OCI-LY1 (cell line): ENCODE results near the gene FBXO2.

Source experiments
- H2AFZ ChIP-seq: fragments of 200-600 bp; sonication (generic), shearing (Covaris generic); 2 replicates; pipeline ENCODE4 v1.6.0; 2014; ENCODE audit warnings: antibody characterized with exemption, mild to moderate bottlenecking, low read length
- H3F3A ChIP-seq: fragments of 200-600 bp; sonication (generic), shearing (Covaris generic); 2 replicates; pipeline ENCODE4 v1.6.0; 2014; ENCODE audit warnings: mild to moderate bottlenecking, antibody characterized with exemption, low read length, moderate library complexity; ENCODE audit not compliant: insufficient read depth
- H3K27ac ChIP-seq: fragments of 200-600 bp; sonication (generic); 2 replicates; pipeline ENCODE4 v1.5.1; 2014; ENCODE audit warnings: low read length, mixed run types, mild to moderate bottlenecking, low read depth; ENCODE audit not compliant: poor library complexity, severe bottlenecking
- H3K27me3 ChIP-seq: fragments of 200-600 bp; sonication (generic); 2 replicates; pipeline ENCODE4 v1.6.0; 2014; ENCODE audit warnings: antibody characterized with exemption, mild to moderate bottlenecking, low read length, moderate library complexity; ENCODE audit not compliant: insufficient read depth
- H3K36me3 ChIP-seq: fragments of 200-600 bp; sonication (generic); 2 replicates; pipeline ENCODE4 v1.6.1; 2014; ENCODE audit warnings: mild to moderate bottlenecking, antibody characterized with exemption, low read length, moderate library complexity, mixed read lengths; ENCODE audit not compliant: insufficient read depth
- H3K4me1 ChIP-seq: fragments of 200-600 bp; sonication (generic); 2 replicates; pipeline ENCODE4 v1.5.1; 2014; ENCODE audit warnings: mild to moderate bottlenecking, low read length, moderate library complexity; ENCODE audit not compliant: insufficient read depth, severe bottlenecking
- H3K4me2 ChIP-seq: fragments of 200-600 bp; sonication (generic), shearing (Covaris generic); 2 replicates; pipeline ENCODE4 v1.6.1; 2014; ENCODE audit warnings: low read length
- H3K4me3 ChIP-seq: fragments of 200-600 bp; sonication (generic); 2 replicates; pipeline ENCODE4 v1.5.1; 2014; ENCODE audit warnings: low read length, low read depth, mild to moderate bottlenecking, mixed read lengths; ENCODE audit not compliant: poor library complexity, severe bottlenecking
- H3K79me2 ChIP-seq: fragments of 200-600 bp; shearing (Covaris generic); 2 replicates; pipeline ENCODE4 v1.6.1; 2016; ENCODE audit warnings: mixed run types, low read length, mixed read lengths; ENCODE audit not compliant: insufficient read depth
- H3K9ac ChIP-seq: fragments of 200-600 bp; sonication (generic), shearing (Covaris generic); 2 replicates; pipeline ENCODE4 v1.6.1; 2014; ENCODE audit warnings: mild to moderate bottlenecking, low read length, mixed read lengths
- H3K9me2 ChIP-seq: fragments of 200-600 bp; sonication (generic), shearing (Covaris generic); 2 replicates; pipeline ENCODE4 v1.6.1; 2014; ENCODE audit warnings: low read depth, mild to moderate bottlenecking, low read length, mixed read lengths
- H3K9me3 ChIP-seq: fragments of 200-600 bp; shearing (Covaris generic); 2 replicates; pipeline ENCODE4 v1.6.1; 2014; ENCODE audit warnings: low read length, mixed read lengths
- H4K20me1 ChIP-seq: fragments of 200-600 bp; sonication (generic), shearing (Covaris generic); 2 replicates; pipeline ENCODE4 v1.6.0; 2016; ENCODE audit warnings: mild to moderate bottlenecking, low read length; ENCODE audit not compliant: insufficient read depth
- EZH2 ChIP-seq: fragments of 200-600 bp; sonication (generic), shearing (Covaris generic); IDR thresholded peaks from 2 replicates; pipeline ENCODE4 v1.8.0; 2017; ENCODE audit warnings: borderline replicate concordance, mixed run types, mild to moderate bottlenecking, antibody characterized with exemption, low read length, moderate library complexity, mixed read lengths
- TF ChIP-seq, protein P1 (sequence below): fragments of 200-600 bp; sonication (generic), shearing (Covaris generic); IDR thresholded peaks from 2 replicates; pipeline ENCODE4 v1.5.1; 2017; ENCODE audit warnings: mild to moderate bottlenecking, antibody characterized with exemption, low read length, moderate library complexity, mixed read lengths

FBXO2 gene

DNA sequence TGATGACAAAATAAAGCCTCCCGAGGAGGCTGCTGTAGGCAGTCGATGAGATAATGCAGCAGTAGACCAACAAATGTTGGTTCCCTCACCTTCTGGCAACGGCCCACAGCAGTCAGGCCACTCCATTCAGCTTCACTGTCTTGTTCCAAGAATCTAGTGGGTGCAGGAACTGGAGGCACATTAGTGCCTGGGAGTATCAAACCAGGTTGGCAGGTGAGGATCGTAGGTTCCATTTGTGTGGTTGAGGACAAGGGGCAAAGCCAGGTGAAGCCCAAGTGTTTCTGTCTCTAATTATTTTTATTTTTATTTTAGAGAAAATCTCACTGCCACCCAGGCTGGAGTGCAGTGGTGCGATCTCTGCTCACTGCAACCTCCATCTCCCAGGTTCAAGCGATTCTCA is 13.3 kb downstream of the FBXO2 start:
- Histone ChIP-seq H3K4me3 (no peak overlapping the region), H3K27ac (no peak overlapping the region), H4K20me1 (no peaks in the 10 kb centered on the region), H3K4me2 (no peak overlapping the region), H3K9me2 (no peaks in the 10 kb centered on the region), H3K27me3 (no peaks in the 10 kb centered on the region), H3K9ac (no peak overlapping the region), H3K9me3 (no peaks in the 10 kb centered on the region), H2AFZ (no peak overlapping the region), H3K4me1 (no peaks in the 10 kb centered on the region), H3K36me3 (no peaks in the 10 kb centered on the region), H3K79me2 (no peaks in the 10 kb centered on the region), H3F3A (no peaks in the 10 kb centered on the region)
- TF ChIP-seq, protein P1, sequence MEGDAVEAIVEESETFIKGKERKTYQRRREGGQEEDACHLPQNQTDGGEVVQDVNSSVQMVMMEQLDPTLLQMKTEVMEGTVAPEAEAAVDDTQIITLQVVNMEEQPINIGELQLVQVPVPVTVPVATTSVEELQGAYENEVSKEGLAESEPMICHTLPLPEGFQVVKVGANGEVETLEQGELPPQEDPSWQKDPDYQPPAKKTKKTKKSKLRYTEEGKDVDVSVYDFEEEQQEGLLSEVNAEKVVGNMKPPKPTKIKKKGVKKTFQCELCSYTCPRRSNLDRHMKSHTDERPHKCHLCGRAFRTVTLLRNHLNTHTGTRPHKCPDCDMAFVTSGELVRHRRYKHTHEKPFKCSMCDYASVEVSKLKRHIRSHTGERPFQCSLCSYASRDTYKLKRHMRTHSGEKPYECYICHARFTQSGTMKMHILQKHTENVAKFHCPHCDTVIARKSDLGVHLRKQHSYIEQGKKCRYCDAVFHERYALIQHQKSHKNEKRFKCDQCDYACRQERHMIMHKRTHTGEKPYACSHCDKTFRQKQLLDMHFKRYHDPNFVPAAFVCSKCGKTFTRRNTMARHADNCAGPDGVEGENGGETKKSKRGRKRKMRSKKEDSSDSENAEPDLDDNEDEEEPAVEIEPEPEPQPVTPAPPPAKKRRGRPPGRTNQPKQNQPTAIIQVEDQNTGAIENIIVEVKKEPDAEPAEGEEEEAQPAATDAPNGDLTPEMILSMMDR: no peak

DNA sequence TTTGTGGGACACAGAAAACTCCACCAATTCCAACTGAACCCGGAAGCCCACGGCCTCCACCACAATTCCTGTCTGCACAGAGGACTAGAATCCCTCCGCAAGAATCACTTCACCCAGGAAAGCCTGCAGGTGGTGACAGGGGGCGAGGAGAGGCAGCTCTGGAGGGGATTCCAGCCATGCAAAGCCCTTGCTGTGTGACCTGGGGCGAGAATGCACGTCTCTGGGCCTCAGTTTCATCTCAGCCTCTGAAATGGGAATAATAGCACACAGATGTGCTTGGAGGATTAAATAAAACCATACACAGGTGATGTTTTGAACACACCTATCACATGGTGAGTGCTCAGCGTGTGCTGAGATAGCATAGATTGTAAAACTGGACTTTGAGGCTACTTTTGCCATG is 14.1 kb downstream of the FBXO2 start:
- no peaks in the 10 kb centered on the region for H3K9me2 ChIP-seq
- H2AFZ ChIP-seq: no peak overlapping the region
- H4K20me1 ChIP-seq: no peaks in the 10 kb centered on the region
- no peaks in the 10 kb centered on the region for H3F3A ChIP-seq
- H3K36me3 ChIP-seq: no peaks in the 10 kb centered on the region
- H3K9me3 ChIP-seq: no peaks in the 10 kb centered on the region
- H3K4me1 ChIP-seq: no peaks in the 10 kb centered on the region
- H3K4me2 ChIP-seq: no peak overlapping the region
- H3K27me3 ChIP-seq: no peaks in the 10 kb centered on the region
- no peaks in the 10 kb centered on the region for H3K79me2 ChIP-seq
- TF ChIP-seq EZH2: no peak
- TF ChIP-seq, protein P1: no peak
- no peak overlapping the region for H3K4me3 ChIP-seq
- H3K9ac ChIP-seq: no peak overlapping the region
- H3K27ac ChIP-seq: no peak overlapping the region

DNA sequence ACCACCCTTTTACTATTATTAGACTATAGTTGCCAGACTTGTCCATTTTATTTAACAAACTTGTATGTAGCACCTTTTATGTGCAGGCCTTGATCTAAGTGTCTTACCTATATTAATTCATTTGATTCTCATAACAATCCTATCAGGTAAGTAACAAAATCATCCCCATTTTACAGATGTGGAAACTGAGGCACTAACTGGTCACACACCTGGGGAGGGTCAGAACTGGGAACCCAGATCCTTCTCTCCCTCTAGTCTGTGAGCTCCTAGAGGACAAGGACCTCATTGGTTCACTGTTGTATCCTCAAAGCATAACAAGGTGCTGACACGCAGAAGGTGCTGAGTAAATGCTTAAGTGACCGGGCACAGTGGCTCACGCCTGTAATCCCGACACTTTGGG is 14.9 kb downstream of the FBXO2 start:
- Histone ChIP-seq H3K9me2 (no peaks in the 10 kb centered on the region), H3K9ac (no peak overlapping the region), H2AFZ (no peak overlapping the region), H3K9me3 (no peaks in the 10 kb centered on the region), H3K27me3 (no peaks in the 10 kb centered on the region), H3K79me2 (no peaks in the 10 kb centered on the region), H3K4me1 (no peaks in the 10 kb centered on the region), H3F3A (no peaks in the 10 kb centered on the region), H3K36me3 (no peaks in the 10 kb centered on the region), H3K27ac (no peak overlapping the region), H3K4me2 (no peak overlapping the region), H4K20me1 (no peaks in the 10 kb centered on the region), H3K4me3 (no peak overlapping the region)
- no peak for TF ChIP-seq EZH2
- TF ChIP-seq, protein P1: no peak
